NT2/D1 (cell line): ENCODE measurements around the gene EFCAB6.
"Not testable (repeated sequence)": the region's sequence is repeated elsewhere in the genome, so short reads cannot be mapped to it uniquely, and the experiment has no call there.

Experiments used
- SUZ12 ChIP-seq: IDR thresholded peaks from 2 replicates; pipeline ENCODE4 v1.6.1; 2011; ENCODE audit not compliant: insufficient read length, insufficient read depth; ENCODE audit errors: extremely low read depth
- YY1 ChIP-seq: IDR thresholded peaks from 2 replicates; pipeline ENCODE4 v1.6.1; 2011; ENCODE audit not compliant: insufficient read length, insufficient read depth
- ZNF274 ChIP-seq: IDR thresholded peaks from 2 replicates; pipeline ENCODE4 v1.6.1; 2011; ENCODE audit warnings: mild to moderate bottlenecking, low read depth, low read length

DNA sequence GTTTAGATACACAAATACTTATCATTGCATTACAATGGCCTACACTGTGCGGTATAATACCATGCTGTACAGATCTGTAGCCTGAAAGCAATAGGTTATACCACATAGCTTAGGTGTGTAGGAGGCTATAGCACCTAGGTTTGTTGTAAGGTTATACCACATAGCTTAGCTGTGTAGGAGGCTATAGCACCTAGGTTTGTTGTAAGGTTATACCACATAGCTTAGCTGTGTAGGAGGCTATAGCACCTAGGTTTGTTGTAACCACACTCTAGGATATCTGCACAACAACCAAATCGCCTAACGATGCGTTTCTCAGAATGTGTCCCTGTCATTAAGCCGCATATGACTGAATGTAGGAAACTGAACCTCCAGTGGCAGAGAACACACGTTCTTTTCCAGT, 155.5 kb downstream of the EFCAB6 start:
- not testable (repeated sequence) for TF ChIP-seq ZNF274, YY1, SUZ12
